OCI-LY1 (cell line): ENCODE results near the gene MT1A.
"Not testable (repeated sequence)": the region's sequence is repeated elsewhere in the genome, so short reads cannot be mapped to it uniquely, and the experiment has no call there.

ENCODE experiments used
- H2AFZ ChIP-seq: fragments of 200-600 bp; sonication (generic), shearing (Covaris generic); 2 replicates; pipeline ENCODE4 v1.6.0; 2014; ENCODE audit warnings: antibody characterized with exemption, mild to moderate bottlenecking, low read length
- H3F3A ChIP-seq: fragments of 200-600 bp; sonication (generic), shearing (Covaris generic); 2 replicates; pipeline ENCODE4 v1.6.0; 2014; ENCODE audit warnings: mild to moderate bottlenecking, antibody characterized with exemption, low read length, moderate library complexity; ENCODE audit not compliant: insufficient read depth
- H3K27ac ChIP-seq: fragments of 200-600 bp; sonication (generic); 2 replicates; pipeline ENCODE4 v1.5.1; 2014; ENCODE audit warnings: low read length, mixed run types, mild to moderate bottlenecking, low read depth; ENCODE audit not compliant: poor library complexity, severe bottlenecking
- H3K27me3 ChIP-seq: fragments of 200-600 bp; sonication (generic); 2 replicates; pipeline ENCODE4 v1.6.0; 2014; ENCODE audit warnings: antibody characterized with exemption, mild to moderate bottlenecking, low read length, moderate library complexity; ENCODE audit not compliant: insufficient read depth
- H3K36me3 ChIP-seq: fragments of 200-600 bp; sonication (generic); 2 replicates; pipeline ENCODE4 v1.6.1; 2014; ENCODE audit warnings: mild to moderate bottlenecking, antibody characterized with exemption, low read length, moderate library complexity, mixed read lengths; ENCODE audit not compliant: insufficient read depth
- H3K4me1 ChIP-seq: fragments of 200-600 bp; sonication (generic); 2 replicates; pipeline ENCODE4 v1.5.1; 2014; ENCODE audit warnings: mild to moderate bottlenecking, low read length, moderate library complexity; ENCODE audit not compliant: insufficient read depth, severe bottlenecking
- H3K4me2 ChIP-seq: fragments of 200-600 bp; sonication (generic), shearing (Covaris generic); 2 replicates; pipeline ENCODE4 v1.6.1; 2014; ENCODE audit warnings: low read length
- H3K4me3 ChIP-seq: fragments of 200-600 bp; sonication (generic); 2 replicates; pipeline ENCODE4 v1.5.1; 2014; ENCODE audit warnings: low read length, low read depth, mild to moderate bottlenecking, mixed read lengths; ENCODE audit not compliant: poor library complexity, severe bottlenecking
- H3K79me2 ChIP-seq: fragments of 200-600 bp; shearing (Covaris generic); 2 replicates; pipeline ENCODE4 v1.6.1; 2016; ENCODE audit warnings: mixed run types, low read length, mixed read lengths; ENCODE audit not compliant: insufficient read depth
- H3K9ac ChIP-seq: fragments of 200-600 bp; sonication (generic), shearing (Covaris generic); 2 replicates; pipeline ENCODE4 v1.6.1; 2014; ENCODE audit warnings: mild to moderate bottlenecking, low read length, mixed read lengths
- H3K9me2 ChIP-seq: fragments of 200-600 bp; sonication (generic), shearing (Covaris generic); 2 replicates; pipeline ENCODE4 v1.6.1; 2014; ENCODE audit warnings: low read depth, mild to moderate bottlenecking, low read length, mixed read lengths
- H3K9me3 ChIP-seq: fragments of 200-600 bp; shearing (Covaris generic); 2 replicates; pipeline ENCODE4 v1.6.1; 2014; ENCODE audit warnings: low read length, mixed read lengths
- H4K20me1 ChIP-seq: fragments of 200-600 bp; sonication (generic), shearing (Covaris generic); 2 replicates; pipeline ENCODE4 v1.6.0; 2016; ENCODE audit warnings: mild to moderate bottlenecking, low read length; ENCODE audit not compliant: insufficient read depth
- EZH2 ChIP-seq: fragments of 200-600 bp; sonication (generic), shearing (Covaris generic); IDR thresholded peaks from 2 replicates; pipeline ENCODE4 v1.8.0; 2017; ENCODE audit warnings: borderline replicate concordance, mixed run types, mild to moderate bottlenecking, antibody characterized with exemption, low read length, moderate library complexity, mixed read lengths
- TF ChIP-seq, protein P1 (sequence below): fragments of 200-600 bp; sonication (generic), shearing (Covaris generic); IDR thresholded peaks from 2 replicates; pipeline ENCODE4 v1.5.1; 2017; ENCODE audit warnings: mild to moderate bottlenecking, antibody characterized with exemption, low read length, moderate library complexity, mixed read lengths

The MT1A gene

DNA sequence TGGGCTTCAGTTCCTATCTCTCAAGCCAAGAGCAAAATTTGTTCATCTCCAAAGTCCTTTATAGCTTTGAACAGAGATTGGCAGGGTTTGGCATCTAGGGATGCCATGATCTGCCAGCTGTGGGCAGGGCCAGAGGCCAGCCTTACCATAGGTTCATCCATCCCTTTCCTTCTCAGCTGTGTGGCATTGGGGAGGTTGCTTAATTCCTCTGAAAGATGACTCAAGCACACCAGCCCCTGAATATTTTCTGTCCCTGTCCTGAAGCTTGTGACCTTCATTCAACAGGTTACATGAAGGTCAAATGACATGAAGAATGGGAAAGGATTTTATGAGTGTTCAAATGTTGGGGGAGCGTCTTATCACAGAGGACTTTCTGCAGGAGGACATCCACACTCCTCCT lies 26.0 kb downstream of the MT1A start:
- Histone ChIP-seq H2AFZ (no peak overlapping the region), H3K4me2 (no peak overlapping the region), H3F3A (no peaks in the 10 kb centered on the region), H3K9ac (no peak overlapping the region), H3K9me2 (no peaks in the 10 kb centered on the region), H4K20me1 (no peaks in the 10 kb centered on the region), H3K9me3 (no peaks in the 10 kb centered on the region), H3K79me2 (no peaks in the 10 kb centered on the region), H3K27ac (no peak overlapping the region), H3K4me1 (no peaks in the 10 kb centered on the region), H3K4me3 (no peak overlapping the region), H3K36me3 (no peaks in the 10 kb centered on the region), H3K27me3 (peaks cover 6% of the 10 kb centered on the region; the same call in 1 of the 2 replicates)
- TF ChIP-seq EZH2, result no peak
- TF ChIP-seq, protein P1, sequence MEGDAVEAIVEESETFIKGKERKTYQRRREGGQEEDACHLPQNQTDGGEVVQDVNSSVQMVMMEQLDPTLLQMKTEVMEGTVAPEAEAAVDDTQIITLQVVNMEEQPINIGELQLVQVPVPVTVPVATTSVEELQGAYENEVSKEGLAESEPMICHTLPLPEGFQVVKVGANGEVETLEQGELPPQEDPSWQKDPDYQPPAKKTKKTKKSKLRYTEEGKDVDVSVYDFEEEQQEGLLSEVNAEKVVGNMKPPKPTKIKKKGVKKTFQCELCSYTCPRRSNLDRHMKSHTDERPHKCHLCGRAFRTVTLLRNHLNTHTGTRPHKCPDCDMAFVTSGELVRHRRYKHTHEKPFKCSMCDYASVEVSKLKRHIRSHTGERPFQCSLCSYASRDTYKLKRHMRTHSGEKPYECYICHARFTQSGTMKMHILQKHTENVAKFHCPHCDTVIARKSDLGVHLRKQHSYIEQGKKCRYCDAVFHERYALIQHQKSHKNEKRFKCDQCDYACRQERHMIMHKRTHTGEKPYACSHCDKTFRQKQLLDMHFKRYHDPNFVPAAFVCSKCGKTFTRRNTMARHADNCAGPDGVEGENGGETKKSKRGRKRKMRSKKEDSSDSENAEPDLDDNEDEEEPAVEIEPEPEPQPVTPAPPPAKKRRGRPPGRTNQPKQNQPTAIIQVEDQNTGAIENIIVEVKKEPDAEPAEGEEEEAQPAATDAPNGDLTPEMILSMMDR, result no peak

DNA sequence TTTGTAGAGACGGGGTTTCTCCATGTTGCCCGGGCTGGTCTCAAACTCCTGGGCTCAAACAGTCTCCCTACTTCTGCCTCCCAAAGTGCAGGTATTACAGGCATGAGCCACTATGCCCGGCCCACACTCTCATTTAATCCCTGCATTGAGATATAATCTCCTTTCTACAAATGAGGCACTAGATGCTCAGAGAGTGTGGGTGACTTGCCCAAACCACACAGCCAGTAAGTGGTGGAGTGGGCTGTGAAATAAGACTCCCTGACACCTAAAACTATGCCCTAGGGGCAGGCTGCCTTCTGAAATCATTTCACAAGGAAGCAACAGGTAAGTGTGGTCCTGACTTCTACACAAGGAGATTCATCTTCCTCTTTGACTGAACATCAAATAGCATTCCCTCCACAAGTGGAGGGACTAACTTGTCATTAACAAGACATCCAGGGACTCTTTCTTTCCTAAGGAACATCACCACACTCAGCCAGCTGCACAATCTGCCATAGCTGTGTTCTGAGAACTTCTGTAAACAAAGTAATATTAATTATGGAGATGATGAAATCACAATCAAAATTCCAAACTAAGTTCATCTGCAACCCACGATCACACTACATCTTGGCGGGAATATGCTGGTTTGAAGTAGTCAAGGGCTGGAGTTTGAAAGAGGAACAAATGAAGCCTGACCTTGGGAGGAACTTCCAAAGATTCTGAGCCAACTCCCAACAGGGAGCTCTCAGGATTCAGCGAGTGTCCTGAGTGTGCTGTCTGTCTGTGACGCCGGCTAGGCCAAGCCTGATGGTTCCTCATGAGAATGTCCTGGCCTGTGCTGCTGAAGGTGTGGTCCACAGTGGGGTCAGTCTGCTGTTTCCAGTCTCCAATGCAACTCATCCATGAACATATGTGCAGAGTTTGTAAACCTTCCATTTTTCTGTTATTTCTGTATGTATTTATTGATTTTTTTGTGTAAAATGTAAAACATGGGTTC lies 27.1 kb downstream of the MT1A start:
- not testable (repeated sequence) for H3K4me1 ChIP-seq

DNA sequence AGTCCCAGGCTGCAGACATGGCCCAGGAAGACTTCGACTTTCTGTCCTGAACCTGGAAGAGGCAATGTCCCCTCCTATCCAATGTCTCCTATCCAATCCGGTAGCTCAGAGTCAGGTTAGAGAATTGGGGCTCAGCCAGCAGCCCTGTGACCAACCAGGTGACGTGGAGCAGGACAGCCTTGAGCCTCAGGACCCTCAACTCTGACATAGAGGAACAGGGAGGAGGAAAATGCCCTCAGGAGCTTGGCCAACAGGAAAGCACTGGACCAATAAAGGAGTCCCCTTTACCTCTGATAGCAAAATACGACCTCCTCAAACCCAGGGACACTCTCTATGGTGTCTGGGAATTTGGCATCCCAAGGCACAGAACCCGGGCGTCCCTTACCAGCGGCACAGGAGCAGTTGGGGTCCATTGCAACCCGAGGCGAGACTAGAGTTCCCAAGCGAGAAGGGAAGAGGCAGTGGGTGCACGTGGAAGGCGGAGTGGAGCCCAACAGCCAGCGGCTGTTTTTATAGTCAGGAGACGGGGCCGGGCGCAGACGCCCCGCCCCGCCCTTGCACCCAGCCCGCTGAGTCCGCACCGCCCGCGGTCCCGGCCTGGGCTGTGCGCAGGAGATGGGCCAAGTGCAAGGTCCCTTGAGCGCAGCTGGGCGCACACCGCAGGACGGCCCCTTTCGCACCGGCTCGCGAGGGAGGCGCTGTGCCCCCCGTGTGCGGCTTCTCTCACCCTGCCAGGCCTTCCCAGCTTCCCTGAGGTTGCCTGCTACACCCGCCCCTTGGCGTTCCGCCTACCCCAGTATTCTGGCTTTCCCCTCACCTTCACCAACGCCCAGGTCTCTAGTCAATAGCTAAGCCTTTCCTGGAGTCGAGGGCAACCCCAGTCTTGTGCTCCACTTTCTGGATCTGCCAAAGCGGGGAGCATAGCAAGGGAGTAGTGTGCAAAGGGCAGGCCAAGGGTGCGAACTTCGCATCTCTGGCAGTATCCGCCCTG lies 29.4 kb downstream of the MT1A start, which contains the start of gene MT1G:
MT1G (minus strand) TSS at position 485 of the 991 bp plus-strand sequence; CDS start at position 413, 72 bp downstream.
- Histone ChIP-seq H4K20me1 (no peaks in the 10 kb centered on the region), H3K79me2 (no peaks in the 10 kb centered on the region), H3K9me3 (no peaks in the 10 kb centered on the region), H3K27ac (no peak within 1 kb of the TSS), H3K4me2 (no peak within 1 kb of the TSS), H3K4me3 (no peak within 1 kb of the TSS), H3K4me1 (no peaks in the 10 kb centered on the region), H3K36me3 (no peaks in the 10 kb centered on the region), H3F3A (no peaks in the 10 kb centered on the region), H3K27me3 (peaks cover 6% of the 10 kb centered on the region; the same call in 1 of the 2 replicates), H3K9ac (no peak within 1 kb of the TSS), H2AFZ (no peak within 1 kb of the TSS), H3K9me2 (no peaks in the 10 kb centered on the region)
- no peak for TF ChIP-seq EZH2
- TF ChIP-seq, protein P1, result no peak

More for the DNA sequence above, 27.1 kb downstream of the MT1A start:
- H3K4me2 ChIP-seq, H3K9me2 ChIP-seq, H3K9me3 ChIP-seq, H3K4me3 ChIP-seq, H3F3A ChIP-seq, H3K9ac ChIP-seq, H4K20me1 ChIP-seq, H3K27ac ChIP-seq, H3K27me3 ChIP-seq, H2AFZ ChIP-seq, H3K36me3 ChIP-seq, H3K79me2 ChIP-seq: not testable (repeated sequence)
